Activated naive CD8-positive, alpha-beta T cell treated with anti-CD3 and anti-CD28 coated beads, Interleukin-2, amount 50 U/mL, for 24 hours (primary cell): ENCODE measurements around the gene SPTBN1.

ENCODE experiments used
- ATAC-seq: fragments of 150-1000 bp; cut with Tn5 transposase; one replicate; pipeline ENCODE4 v1.10.0; 2021
- DNase-seq: peaks from one replicate; pipeline ENCODE4 v3.0.0; 2021
- H3K27ac Mint-ChIP-seq: one replicate; pipeline ENCODE4 v1.8.0; 2021; ENCODE audit warnings: mild to moderate bottlenecking, mixed read lengths
- H3K27me3 Mint-ChIP-seq: one replicate; pipeline ENCODE4 v1.8.0; 2021; ENCODE audit warnings: mixed read lengths
- H3K36me3 Mint-ChIP-seq: one replicate; pipeline ENCODE4 v1.8.0; 2021; ENCODE audit warnings: low read depth, mixed read lengths
- H3K4me1 Mint-ChIP-seq: one replicate; pipeline ENCODE4 v1.8.0; 2021; ENCODE audit warnings: mixed read lengths
- H3K4me3 Mint-ChIP-seq: one replicate; pipeline ENCODE4 v1.8.0; 2021; ENCODE audit warnings: mild to moderate bottlenecking, moderate library complexity, mixed read lengths
- H3K9me3 Mint-ChIP-seq: one replicate; pipeline ENCODE4 v1.8.0; 2021; ENCODE audit warnings: mixed read lengths

The SPTBN1 gene

DNA sequence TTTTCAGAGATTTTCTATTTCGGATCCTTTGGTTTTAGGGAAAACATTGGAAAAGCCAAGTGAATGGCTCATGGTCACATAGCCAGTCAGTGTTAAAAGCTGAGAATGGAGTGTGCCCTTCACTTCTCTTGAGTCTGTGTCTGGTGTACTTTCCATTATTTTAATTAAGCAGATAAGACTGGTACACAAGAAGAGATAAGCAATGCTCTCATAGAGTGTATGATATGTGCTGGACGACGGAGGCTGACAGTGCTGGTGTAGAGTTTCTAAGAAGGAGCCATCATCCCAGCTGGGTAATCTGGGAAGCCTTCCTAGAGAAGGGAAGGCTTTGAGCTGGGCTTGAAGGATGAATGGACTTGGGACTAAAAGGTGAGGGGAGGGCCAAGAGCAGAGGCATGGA, 93.3 kb downstream of the SPTBN1 start:
- H3K9me3 Mint-ChIP-seq: no peaks in the 10 kb centered on the region
- ATAC-seq (no peak), DNase-seq (no peak)
- H3K4me3 Mint-ChIP-seq: no peak overlapping the region
- H3K27ac Mint-ChIP-seq: no peak overlapping the region
- H3K4me1 Mint-ChIP-seq: peaks cover 28% of the 10 kb centered on the region
- H3K36me3 Mint-ChIP-seq: no peaks in the 10 kb centered on the region
- no peaks in the 10 kb centered on the region for H3K27me3 Mint-ChIP-seq

DNA sequence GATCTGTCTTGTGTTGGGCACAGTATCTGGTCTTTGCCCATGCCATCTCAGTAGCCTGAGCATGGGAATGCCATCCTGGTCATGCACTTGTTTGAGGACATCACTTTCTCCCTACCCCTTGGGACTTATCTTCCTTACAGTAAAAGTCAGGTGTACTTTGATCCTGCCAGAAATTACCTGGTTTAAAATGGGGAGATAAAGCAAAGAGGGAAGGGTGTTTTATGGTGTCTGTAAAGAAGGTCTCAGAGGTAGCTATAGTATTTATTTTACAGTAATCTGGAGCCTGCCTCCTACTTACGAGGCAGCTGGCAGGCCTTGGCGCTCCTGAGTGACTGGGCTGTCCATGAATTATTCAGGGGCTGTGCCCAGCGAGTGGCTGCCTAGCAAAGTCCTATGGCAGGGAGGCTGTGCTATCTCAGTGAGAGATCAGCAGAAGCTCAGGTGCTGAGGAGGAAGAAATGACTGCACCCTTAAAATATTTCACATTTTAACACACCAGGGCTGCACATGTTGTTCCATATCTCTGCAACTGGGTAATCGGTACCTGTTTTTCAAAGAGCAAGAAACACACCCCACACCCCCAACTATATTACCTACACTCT, 93.9 kb downstream of the SPTBN1 start:
- no peak for DNase-seq
- no peak overlapping the region for H3K4me3 Mint-ChIP-seq
- H3K9me3 Mint-ChIP-seq: no peaks in the 10 kb centered on the region
- ATAC-seq: no peak
- H3K4me1 Mint-ChIP-seq: peaks cover 28% of the 10 kb centered on the region
- no peaks in the 10 kb centered on the region for H3K36me3 Mint-ChIP-seq
- no peaks in the 10 kb centered on the region for H3K27me3 Mint-ChIP-seq
- H3K27ac Mint-ChIP-seq: no peak overlapping the region

GRCh38 chr2:54550547-54550946, 94.4 kb downstream of the SPTBN1 start:
- H3K9me3 Mint-ChIP-seq: no peaks in the 10 kb centered on the region
- H3K4me1 Mint-ChIP-seq: peaks cover 29% of the 10 kb centered on the region
- ATAC-seq (no peak), DNase-seq (no peak)
- no peak overlapping the region for H3K27ac Mint-ChIP-seq
- H3K4me3 Mint-ChIP-seq: no peak overlapping the region
- no peaks in the 10 kb centered on the region for H3K27me3 Mint-ChIP-seq
- H3K36me3 Mint-ChIP-seq: no peaks in the 10 kb centered on the region

DNA sequence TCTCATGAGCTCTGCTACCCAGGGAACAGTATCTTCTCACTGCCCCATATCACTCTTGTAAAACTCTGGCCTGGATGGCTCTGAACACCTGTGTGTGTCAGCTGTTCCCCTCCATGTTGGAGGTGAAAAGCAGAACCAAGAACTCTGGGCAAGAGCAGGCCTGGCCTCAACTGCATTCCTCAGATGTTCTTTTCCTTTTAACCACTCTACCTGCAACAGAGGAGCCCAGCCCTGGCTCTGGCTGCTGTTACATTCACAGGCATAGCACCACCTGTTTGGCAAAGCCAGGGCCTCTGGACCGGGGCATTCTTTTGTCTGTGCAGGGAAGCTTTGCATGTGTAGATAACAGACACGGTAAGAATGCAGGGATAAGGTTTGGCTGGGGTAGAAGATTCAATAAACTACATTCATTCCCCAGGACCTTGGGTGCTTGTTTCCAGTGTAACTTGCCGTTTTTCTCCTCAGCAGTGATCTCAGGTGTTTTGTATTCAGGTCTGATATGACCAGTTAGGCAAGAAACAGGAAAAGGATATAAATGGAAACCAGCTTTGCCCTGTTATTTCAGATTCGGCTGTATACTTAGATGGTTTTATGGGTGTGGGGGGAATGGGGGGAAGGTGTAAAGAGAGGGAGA, 95.1 kb downstream of the SPTBN1 start:
- no peak overlapping the region for H3K4me3 Mint-ChIP-seq
- no peaks in the 10 kb centered on the region for H3K9me3 Mint-ChIP-seq
- H3K27ac Mint-ChIP-seq: no peak overlapping the region
- peaks cover 25% of the 10 kb centered on the region for H3K4me1 Mint-ChIP-seq
- ATAC-seq (no peak), DNase-seq (no peak)
- H3K36me3 Mint-ChIP-seq: no peaks in the 10 kb centered on the region
- no peaks in the 10 kb centered on the region for H3K27me3 Mint-ChIP-seq

DNA sequence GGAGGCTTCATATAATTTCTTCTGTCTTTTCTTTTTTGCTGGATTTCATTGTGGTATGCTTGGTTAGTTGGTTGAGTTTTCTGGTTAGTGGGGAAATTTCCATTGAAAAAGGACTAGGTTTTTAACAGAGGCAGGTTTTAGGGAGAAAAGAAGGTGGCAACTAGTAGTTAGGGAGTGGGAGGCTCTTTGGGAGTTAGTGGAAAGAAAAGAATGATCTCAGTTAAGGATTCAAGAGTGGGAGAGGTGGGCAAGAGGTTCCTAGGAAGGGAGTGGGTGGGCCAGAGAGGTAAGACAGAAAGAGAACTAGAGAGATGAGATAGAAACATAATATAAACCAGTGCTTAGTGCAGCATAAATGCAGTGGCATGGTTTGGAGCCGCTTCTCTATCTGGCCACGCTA, 96.9 kb downstream of the SPTBN1 start:
- DNase-seq (no peak), ATAC-seq (no peak)
- Mint-ChIP-seq H3K27me3 (no peaks in the 10 kb centered on the region), H3K36me3 (no peaks in the 10 kb centered on the region), H3K9me3 (no peaks in the 10 kb centered on the region), H3K4me3 (no peak overlapping the region), H3K4me1 (peaks cover 30% of the 10 kb centered on the region), H3K27ac (no peak overlapping the region)

- no peaks in the 10 kb centered on the region for H3K9me3 Mint-ChIP-seq
- H3K4me3 Mint-ChIP-seq: no peak overlapping the region
- DNase-seq: no peak
- H3K36me3 Mint-ChIP-seq: no peaks in the 10 kb centered on the region
- no peak for ATAC-seq
- H3K27me3 Mint-ChIP-seq: no peaks in the 10 kb centered on the region
- H3K4me1 Mint-ChIP-seq: peaks cover 28% of the 10 kb centered on the region
- H3K27ac Mint-ChIP-seq: no peak overlapping the region
Observed at GRCh38 chr2:54553775-54554174, 97.6 kb downstream of the SPTBN1 start.

DNA sequence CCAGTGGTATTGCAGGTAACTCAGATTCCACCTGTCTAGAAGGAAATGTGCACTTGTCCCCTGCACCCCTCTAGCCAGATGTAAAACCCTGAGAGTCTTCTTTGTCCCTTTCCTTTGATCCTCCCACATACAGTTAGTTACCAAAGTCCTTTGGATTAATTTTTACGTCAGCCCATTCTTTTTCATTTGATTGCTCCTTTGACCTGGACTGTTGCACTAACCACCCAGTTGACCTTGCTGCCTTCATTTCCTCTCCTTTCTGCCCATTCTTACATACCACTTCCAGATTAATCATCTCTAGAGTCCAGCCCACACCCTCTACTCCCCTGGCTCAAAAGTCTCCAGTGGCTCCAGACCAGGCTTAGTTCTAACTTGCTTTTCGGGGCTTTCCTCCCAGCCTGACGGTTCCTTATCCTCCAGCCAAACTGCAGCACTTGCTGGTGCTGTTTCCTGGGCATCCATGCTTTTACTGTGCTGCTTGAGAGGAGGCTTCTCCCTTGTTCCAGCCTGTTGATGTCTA, 99.3 kb downstream of the SPTBN1 start:
- H3K4me3 Mint-ChIP-seq: no peak overlapping the region
- H3K36me3 Mint-ChIP-seq: no peaks in the 10 kb centered on the region
- peaks cover 28% of the 10 kb centered on the region for H3K4me1 Mint-ChIP-seq
- H3K9me3 Mint-ChIP-seq: no peaks in the 10 kb centered on the region
- H3K27ac Mint-ChIP-seq: no peak overlapping the region
- ATAC-seq (no peak), DNase-seq (no peak)
- H3K27me3 Mint-ChIP-seq: no peaks in the 10 kb centered on the region

DNA sequence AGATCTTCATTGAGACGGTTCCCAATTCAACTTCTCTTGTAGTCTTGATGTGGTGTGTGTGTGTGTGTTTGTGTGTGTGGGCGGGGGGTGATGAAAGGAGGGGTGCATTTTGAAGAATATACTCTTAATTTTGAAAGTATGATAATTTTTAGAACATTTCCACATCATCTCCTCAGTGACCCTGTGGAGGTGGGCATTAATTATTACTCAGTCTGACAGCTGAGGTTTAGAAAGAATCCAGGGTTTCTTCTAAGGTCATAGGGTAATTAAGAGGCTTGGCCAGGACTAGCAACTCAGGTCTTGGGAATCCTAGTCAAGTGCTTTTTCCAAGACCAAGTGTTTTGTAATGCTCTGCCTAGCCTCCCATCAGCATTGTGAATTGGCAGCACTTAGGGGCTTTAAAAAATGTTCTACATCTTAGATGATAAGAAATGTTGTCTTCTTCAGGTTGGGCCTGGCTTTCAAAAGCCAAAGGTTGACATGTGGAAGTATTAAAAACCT, 100.5 kb downstream of the SPTBN1 start:
- ATAC-seq (no peak), DNase-seq (no peak)
- Mint-ChIP-seq H3K36me3 (no peaks in the 10 kb centered on the region), H3K27ac (peak overlapping the region; percentile 77), H3K4me3 (peak overlapping the region; percentile 91), H3K9me3 (no peaks in the 10 kb centered on the region), H3K4me1 (peaks cover 38% of the 10 kb centered on the region), H3K27me3 (no peaks in the 10 kb centered on the region)

DNA sequence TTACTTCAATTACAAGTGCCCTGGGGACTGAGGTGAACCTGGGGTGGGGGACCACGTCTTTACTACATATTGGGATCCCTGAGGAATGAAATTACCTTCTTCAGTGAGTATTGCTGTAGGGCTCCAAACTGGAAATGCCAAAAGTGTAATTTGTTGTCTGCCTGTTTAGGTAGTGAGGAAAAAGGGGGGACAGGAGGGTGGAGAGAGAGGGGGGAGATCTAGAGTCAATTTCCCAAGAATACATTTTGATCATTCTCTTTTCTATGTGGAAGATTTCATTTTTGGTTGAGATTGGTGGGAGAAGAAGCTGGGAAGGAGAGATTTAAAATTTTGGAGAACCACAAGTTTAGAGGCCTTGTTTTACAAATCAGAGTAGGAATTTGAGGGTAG, 101.1 kb downstream of the SPTBN1 start:
- Mint-ChIP-seq H3K4me1 (peaks cover 42% of the 10 kb centered on the region), H3K27me3 (no peaks in the 10 kb centered on the region), H3K4me3 (peak overlapping the region; percentile 91), H3K27ac (peak overlapping the region; percentile 77), H3K9me3 (no peaks in the 10 kb centered on the region), H3K36me3 (no peaks in the 10 kb centered on the region)
- no peak for ATAC-seq
- DNase-seq: no peak

DNA sequence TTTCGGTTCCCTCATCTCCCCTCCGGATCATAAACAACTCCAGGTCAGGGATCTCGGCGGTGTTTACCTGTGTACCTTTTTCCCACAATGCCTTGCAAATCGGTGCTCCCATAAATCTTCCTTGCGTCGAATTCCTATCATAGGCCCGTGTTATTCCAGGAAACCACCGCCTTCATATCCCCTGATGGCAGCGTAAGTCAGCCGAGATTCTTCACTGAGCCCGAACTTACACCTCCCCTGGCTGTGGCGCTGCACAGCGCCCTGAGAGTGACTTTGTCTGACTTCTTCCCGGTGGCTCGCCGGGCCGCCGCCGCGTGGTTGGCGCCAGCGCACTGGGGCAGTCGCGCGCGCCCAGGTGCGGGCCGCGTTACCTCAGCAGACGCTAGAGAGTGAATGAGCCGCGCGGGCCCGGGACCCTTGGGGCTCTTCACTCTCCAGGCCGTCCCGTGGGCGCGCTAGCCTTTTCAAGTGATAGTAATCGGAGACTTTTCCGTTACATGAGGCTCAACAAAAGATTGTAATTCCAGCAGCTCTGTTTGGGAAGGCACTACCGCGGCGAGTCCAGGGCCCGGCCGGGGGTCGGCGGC, 101.6 kb downstream of the SPTBN1 start:
- peaks cover 45% of the 10 kb centered on the region for H3K4me1 Mint-ChIP-seq

GRCh38 chr2:54558188-54559005, 102.3 kb downstream of the SPTBN1 start:
- peak overlapping the region; percentile 91 for H3K27ac Mint-ChIP-seq
- ATAC-seq: peak; percentile 74
- peak overlapping the region; percentile 91 for H3K4me3 Mint-ChIP-seq

More for the DNA sequence above, 101.6 kb downstream of the SPTBN1 start:
- Mint-ChIP-seq H3K36me3 (no peaks in the 10 kb centered on the region), H3K4me3 (peak overlapping the region; percentile 91), H3K27ac (peak overlapping the region; percentile 77), H3K27me3 (no peaks in the 10 kb centered on the region), H3K9me3 (no peaks in the 10 kb centered on the region)
- ATAC-seq: peak; percentile 57
- peak; percentile 71 for DNase-seq

GRCh38 chr2:54559006-54559445, 102.9 kb downstream of the SPTBN1 start:
- Mint-ChIP-seq H3K27ac (peak overlapping the region; percentile 91), H3K27me3 (no peaks in the 10 kb centered on the region), H3K4me3 (peak overlapping the region; percentile 91), H3K36me3 (no peaks in the 10 kb centered on the region), H3K9me3 (no peaks in the 10 kb centered on the region), H3K4me1 (peaks cover 48% of the 10 kb centered on the region)
- ATAC-seq: peak; percentile 8
- no peak for DNase-seq

More at GRCh38 chr2:54558188-54559005, 102.3 kb downstream of the SPTBN1 start:
- H3K36me3 Mint-ChIP-seq: no peaks in the 10 kb centered on the region
- H3K27me3 Mint-ChIP-seq: no peaks in the 10 kb centered on the region
- DNase-seq: peak; percentile 72
- H3K9me3 Mint-ChIP-seq: no peaks in the 10 kb centered on the region
- peaks cover 47% of the 10 kb centered on the region for H3K4me1 Mint-ChIP-seq

GRCh38 chr2:54559593-54560145, 103.5 kb downstream of the SPTBN1 start:
- DNase-seq (no peak), ATAC-seq (peak; percentile 3)
- no peaks in the 10 kb centered on the region for H3K27me3 Mint-ChIP-seq

More at GRCh38 chr2:54559593-54560145, 103.5 kb downstream of the SPTBN1 start:
- Mint-ChIP-seq H3K4me3 (peak overlapping the region; percentile 91), H3K9me3 (no peaks in the 10 kb centered on the region), H3K36me3 (no peaks in the 10 kb centered on the region), H3K27ac (peak overlapping the region; percentile 91), H3K4me1 (peaks cover 54% of the 10 kb centered on the region)
